CD4-positive, alpha-beta T cell treated with Interleukin-6 at 100 ng/mL for 8 hours (primary cell): Measurements from ENCODE around the gene UBXN10.
"Not testable (repeated sequence)": the region's sequence is repeated elsewhere in the genome, so short reads cannot be mapped to it uniquely, and the experiment has no call there.

Experiments
- DNase-seq: peaks from one replicate; pipeline ENCODE4 v3.0.0-alpha.2; 2020; ENCODE audit warnings: mixed read lengths, low spot score

The UBXN10 gene

DNA sequence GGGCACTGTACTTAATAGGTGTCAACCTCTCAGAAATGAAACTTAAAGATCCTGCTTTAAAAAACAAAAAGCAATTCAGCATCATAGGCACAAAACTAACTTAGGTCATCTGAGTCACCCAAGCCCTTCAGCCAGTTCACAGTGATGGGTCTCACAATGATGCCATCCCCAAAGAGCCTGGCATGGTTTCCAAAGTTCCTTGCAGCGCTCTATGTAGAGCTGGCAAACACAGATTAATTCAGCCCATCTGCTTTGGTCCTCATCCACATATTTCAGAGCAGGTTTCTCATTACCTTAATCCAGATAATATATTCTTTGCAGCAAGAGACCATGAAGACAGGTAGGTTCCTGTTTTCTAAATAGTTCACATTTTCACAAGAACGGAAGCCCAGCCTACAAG lies 15.1 kb downstream of the UBXN10 start:
- DNase-seq = no peak

GRCh38 chr1:20202166-20202565 lies 16.3 kb downstream of the UBXN10 start:
- DNase-seq = no peak

DNA sequence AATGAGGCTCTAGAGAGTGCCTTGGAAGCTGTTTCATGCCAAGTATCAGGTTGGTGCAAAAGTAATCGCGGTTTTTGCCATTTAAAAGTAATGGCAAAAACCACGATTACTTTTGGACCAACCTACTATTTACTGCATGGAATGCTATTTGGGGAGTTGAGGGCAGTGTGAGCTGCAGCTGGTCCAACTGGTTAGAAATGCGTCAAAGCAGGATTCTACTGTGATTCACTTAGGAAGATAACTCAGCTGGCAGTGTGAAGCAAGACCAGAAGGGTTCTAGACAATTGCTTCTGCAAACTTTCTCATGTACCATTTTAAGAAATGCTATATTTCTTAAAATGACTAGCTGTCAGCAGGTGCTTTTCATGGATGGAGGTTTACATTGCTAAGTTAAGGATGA lies 21.6 kb downstream of the UBXN10 start:
- DNase-seq = no peak

GRCh38 chr1:20209471-20209870 lies 23.6 kb downstream of the UBXN10 start:
- DNase-seq = no peak

GRCh38 chr1:20210736-20211460 lies 25.0 kb downstream of the UBXN10 start:
- no peak for DNase-seq

- DNase-seq = no peak
Observed at GRCh38 chr1:20211511-20211931, 25.6 kb downstream of the UBXN10 start.

DNA sequence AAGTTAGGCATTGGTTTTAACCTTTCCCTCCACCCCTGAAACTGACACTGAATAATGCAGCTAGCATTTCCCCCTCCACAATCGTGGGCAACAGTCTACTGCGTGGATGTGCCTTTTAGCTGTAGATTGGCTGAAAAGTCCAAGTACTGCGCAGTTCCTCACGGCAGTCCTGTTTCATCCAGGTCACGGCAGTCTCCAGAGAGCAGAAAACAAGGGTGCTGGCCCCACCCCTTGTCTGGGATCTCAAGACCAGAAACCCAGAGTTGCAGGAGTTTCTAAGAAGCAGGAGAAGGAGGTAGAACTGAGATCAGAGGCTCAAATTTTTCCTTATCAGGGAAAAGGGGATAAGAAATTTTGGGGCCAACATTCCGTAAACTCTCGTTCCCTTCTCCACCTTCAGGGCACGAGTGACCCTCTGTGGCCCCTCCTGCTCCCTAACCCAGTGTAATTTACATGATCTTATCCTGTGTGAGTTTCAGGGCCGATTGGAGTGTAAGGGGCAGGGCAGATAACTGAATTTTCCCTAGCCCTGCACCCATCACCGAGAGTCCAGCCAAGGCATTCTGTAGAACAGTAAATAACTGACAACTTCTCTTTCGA lies 26.3 kb downstream of the UBXN10 start:
- no peak for DNase-seq

- DNase-seq = peak; percentile 53
Observed at GRCh38 chr1:20212685-20213331, 26.9 kb downstream of the UBXN10 start.

DNA sequence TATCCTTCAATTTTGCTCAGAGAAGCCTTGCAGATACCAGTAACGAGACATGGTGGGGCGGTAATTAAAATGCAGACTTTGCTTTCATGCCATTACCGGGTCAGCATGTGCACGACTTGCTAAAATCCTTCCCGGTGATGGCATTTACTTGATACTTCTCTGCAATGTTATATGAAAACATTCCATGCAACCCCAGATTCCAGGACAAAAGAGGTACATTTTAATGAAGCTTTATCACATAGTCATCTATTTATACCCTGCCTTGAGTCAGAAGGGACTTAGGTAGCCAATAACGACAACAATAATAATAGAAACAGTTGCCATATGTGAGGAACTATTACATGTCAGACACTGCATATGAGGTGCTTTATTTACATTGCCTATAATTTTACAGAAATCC lies 29.8 kb downstream of the UBXN10 start:
- no peak for DNase-seq

- no peak for DNase-seq
Observed at GRCh38 chr1:20216574-20216973, 30.7 kb downstream of the UBXN10 start.

DNA sequence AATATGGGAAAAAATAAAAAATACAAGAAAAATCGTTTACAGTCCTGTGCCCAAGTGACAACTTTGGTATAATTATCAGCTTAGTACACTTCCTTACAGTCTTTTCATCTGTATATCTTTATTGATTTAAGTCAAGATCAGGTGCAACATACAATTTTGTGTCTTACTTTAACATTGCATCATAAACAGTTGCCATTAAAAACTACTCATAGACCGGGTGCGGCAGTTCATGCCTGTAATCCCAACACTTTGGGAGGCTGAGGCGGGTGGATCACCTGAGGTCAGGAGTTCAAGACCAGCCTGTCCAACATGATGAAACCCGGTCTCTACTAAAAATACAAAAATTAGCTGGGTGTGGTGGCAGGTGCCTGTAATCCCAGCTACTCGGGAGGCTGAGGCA lies 33.2 kb downstream of the UBXN10 start:
- DNase-seq = not testable (repeated sequence)

DNA sequence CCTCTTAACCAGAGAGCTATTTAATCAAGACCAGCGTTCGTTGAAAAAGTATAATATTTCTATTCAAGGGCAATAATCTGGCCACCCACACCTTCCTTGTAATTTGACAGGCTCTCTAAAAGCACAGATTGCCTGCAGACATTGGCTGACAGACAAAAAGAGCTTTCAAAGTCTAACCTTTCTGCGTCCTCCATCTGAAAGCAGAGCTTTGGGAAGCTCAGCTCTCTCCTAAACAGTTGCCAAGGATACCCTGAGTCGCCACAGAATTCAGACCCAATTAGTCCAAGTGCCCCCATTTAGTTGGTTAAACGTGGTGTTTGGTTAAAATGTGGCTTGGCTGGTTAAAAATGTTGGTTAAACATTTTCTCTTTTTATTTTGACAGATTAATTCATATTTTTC lies 34.1 kb downstream of the UBXN10 start:
- no peak for DNase-seq

DNA sequence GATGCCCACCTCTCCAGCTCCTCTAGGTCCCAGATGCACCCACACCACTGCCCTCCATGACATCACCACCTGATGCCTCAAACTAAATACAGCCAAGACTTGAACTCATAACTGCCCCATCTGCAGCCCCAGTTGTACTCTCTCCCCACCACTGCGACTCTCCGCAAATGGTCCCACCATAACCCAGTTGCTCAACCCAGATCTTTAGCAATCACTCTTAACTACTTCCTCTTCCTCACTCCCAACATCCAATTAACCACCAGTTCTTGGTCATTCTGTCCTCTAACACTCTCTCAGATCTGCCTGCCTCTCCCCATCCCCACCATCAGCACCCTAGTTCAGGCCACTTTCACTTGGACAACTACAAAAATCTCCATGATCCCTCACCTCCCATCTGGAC lies 37.2 kb downstream of the UBXN10 start:
- no peak for DNase-seq

DNA sequence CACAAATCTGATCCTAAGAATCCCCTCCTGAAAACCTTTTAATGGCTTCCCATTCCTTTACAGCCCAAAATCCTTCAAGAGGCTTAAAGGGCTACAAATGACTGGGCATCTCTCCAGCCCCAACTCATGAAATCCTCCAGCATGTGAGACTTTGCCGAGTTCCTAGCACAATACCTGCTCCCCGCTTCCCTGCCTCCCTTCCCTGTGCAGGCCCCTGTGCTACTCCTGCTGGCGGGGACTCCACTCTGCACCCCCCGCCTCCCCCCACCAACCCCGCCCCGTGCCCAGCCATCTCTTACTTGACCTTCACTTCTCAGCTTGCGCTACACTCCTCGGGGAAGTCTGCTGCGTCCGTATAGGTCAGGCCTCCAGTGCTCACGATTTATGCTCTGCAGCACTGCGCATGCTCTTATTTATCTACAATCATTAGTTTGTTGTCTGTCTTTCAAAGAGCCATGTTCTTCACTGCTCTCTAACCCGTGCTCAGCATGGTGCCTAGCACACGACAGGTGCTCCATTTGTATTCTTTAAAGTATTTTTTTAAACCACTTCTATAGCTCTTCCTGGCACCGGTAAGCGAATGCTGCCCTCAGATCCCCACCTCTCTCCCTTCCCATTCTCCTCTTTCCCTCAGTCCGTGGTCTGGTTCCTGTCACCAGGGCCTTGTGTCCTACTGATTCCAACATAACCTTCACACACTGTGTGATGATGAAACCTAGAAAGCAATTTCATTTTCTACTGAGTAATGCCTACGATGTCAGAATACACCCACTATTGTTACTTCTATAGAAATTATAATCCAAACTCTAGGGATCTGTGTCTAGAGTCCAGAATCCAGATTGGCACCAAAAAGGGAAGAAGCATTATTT lies 37.9 kb downstream of the UBXN10 start:
- DNase-seq = no peak

DNA sequence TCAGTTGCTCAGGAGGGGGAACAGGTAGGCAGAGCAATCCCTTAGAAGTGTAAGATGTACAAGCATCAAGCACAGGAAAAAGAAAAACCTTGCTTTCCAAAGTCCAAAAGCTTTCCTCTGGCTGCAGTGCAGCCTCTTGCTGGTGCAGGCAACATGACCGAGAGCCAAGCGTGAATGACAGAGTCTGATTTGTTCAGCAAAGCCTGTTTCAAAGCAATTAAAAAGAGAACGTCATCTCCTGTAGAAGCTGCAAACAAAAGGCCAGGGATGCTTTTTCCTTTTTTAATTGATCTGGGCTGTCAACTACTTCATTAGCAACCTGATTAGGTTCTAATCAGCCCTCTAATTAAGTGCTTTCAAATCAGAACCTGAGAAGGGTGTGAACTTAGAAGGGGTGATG lies 38.6 kb downstream of the UBXN10 start:
- no peak for DNase-seq

DNA sequence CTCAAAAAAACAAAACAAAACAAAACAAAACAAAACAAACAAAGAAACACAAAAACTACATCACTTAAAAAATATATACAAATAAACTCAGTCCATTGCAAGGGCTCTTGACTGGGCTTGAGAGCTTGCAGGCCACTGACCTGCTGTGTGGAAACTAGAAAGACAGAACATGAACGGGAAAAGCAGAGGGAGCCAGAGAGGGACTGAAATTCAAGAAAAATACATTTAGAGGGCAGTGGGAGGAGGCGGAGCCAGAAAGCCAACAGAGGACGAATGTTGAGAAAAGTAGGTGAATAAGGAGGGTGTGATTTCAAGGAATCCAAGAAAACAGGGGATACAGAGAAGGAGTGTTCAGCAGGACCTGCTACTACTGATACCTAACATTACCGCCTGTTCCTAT lies 41.8 kb downstream of the UBXN10 start:
- DNase-seq = no peak

- DNase-seq = no peak
Observed at GRCh38 chr1:20228314-20228825, 42.5 kb downstream of the UBXN10 start.

GRCh38 chr1:20229171-20229570 lies 43.3 kb downstream of the UBXN10 start:
- no peak for DNase-seq

DNA sequence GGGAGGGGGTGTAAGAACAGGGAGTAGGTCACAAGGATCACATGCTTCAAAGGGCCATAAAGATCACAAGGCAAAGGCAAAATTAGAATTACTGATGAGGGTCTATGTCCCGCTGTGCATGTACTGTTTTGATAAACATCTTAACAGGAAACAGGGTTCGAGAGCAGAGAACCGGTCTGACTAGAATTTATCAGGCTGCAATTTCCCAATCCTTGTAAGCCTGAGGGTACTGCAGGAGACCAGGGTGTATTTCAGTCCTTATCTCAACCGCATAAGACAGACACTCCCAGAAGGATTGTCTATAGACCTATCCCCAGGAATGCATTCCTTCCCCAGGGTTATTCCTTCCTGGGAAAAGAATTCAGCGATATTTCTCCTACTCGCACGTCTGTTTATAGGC lies 46.7 kb downstream of the UBXN10 start:
- DNase-seq = not testable (repeated sequence)

DNA sequence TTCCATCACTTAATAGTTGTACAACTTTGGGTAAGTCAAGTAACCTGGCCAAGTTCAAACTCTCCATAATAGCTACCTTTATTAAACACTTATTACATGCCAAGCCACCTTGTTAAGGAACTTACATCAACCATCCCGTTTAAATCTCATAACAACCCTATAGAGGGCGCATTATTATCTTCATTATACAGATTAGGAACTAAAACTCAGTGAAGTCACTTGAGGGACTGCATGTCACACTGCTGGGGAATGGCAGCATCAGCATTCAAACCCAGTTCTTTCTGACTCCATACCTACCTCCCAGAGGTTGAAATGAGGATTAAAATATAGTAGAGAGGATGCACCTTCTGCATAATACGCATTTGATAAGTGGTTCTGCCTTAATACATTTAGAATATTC lies 47.5 kb downstream of the UBXN10 start:
- no peak for DNase-seq

- no peak for DNase-seq
Observed at GRCh38 chr1:20233866-20234265, 48.0 kb downstream of the UBXN10 start.

DNA sequence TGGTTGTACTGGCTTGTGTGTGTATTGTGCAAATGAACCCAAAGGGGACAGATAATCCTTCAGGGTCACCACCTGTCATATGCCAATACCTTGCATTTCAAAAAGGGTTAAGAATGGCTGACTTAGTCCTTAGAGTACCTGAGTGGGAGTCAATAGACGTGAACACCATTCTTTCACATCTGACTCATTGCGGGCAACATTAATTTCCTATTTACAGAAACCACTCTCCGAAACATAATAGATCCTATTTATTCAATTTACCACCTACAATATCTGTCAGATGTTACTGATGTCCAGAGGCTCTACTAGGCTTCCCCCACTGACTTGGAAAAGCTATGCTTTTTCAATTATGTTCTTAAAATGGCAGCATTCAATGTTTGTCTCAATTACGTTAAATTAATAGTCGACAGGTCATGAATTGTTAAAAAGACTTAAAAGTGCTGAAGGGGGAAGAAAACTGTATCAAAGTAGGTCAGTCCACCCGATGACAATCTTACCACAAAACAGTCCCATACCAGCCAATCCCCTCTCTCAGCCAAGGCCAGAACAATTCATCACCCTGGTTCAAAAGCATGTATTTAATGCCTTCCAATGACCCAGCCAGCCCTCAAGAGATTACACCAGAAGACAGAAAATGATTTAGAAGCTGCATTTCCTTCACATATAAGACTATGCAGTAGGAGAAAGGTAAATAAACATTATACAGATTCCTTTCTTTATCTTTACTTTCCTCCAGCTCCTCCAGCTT lies 49.1 kb downstream of the UBXN10 start:
- no peak for DNase-seq
